HT-29 (cell line): Measurements from ENCODE around the gene ATP2C2. TPM values are rescaled to one million over a fixed set of nuclear protein-coding genes. Genes with fewer than 3 reads are reported as not detected.

Source experiments
- DNase-seq: peaks from one replicate; pipeline ENCODE4 v3.0.0-alpha.2; 2015; ENCODE audit warnings: low spot score
- total RNA-seq: library from RNA; depleted of rRNA; stranded (reverse); fragments of >200 nt; shearing (Covaris generic); gene quantifications from 2 replicates; pipeline ENCODE4 v1.2.3, GENCODE V29; 2014; rRNA removed

ATP2C2 gene
- total RNA-seq, 1 experiment from 2014 or later, result 72.4 TPM

- no peak for DNase-seq
Observed at GRCh38 chr16:84509032-84509950, 141.0 kb downstream of the ATP2C2 start.

GRCh38 chr16:84511180-84511800 lies 143.0 kb downstream of the ATP2C2 start:
- DNase-seq, result peak; percentile 89

GRCh38 chr16:84511831-84512230 lies 143.5 kb downstream of the ATP2C2 start:
- DNase-seq, result no peak

- no peak for DNase-seq
Observed at GRCh38 chr16:84513123-84513522, 144.8 kb downstream of the ATP2C2 start.

- DNase-seq, result no peak
Observed at GRCh38 chr16:84513666-84514065, 145.3 kb downstream of the ATP2C2 start.

Other genes with a start within 250 kb of the ATP2C2 start
- 5.8 and 6.6 TPM in 2 replicates for gene HSDL1, start 223.4 kb upstream of the ATP2C2 start, total RNA-seq
- gene DNAAF1, start 223.2 kb upstream of the ATP2C2 start, total RNA-seq, result 0.03 and 0.08 TPM in 2 replicates
- 39.8 and 47.0 TPM in 2 replicates for gene TAF1C, start 181.5 kb upstream of the ATP2C2 start, total RNA-seq
- not detected in 2 replicates for gene ADAD2, start 177.4 kb upstream of the ATP2C2 start, total RNA-seq
- not detected in 2 replicates for gene KCNG4, start 128.5 kb upstream of the ATP2C2 start, total RNA-seq
- not detected in 2 replicates for gene WFDC1, start 73.7 kb upstream of the ATP2C2 start, total RNA-seq
- gene MEAK7, start 136.1 kb downstream of the ATP2C2 start, total RNA-seq, result 7.4 and 11.3 TPM in 2 replicates
- gene COTL1, start 249.5 kb downstream of the ATP2C2 start, total RNA-seq, result 105 and 121 TPM in 2 replicates